GOT3 (cell line): ENCODE measurements around the gene USP22.
"Not testable (repeated sequence)": the region's sequence is repeated elsewhere in the genome, so short reads cannot be mapped to it uniquely, and the experiment has no call there.

Experiments
- DNase-seq: peaks from one replicate; lab custom pipeline; 2025; ENCODE audit warnings: mixed read lengths; lab: John Stamatoyannopoulos, UW

USP22 gene

DNA sequence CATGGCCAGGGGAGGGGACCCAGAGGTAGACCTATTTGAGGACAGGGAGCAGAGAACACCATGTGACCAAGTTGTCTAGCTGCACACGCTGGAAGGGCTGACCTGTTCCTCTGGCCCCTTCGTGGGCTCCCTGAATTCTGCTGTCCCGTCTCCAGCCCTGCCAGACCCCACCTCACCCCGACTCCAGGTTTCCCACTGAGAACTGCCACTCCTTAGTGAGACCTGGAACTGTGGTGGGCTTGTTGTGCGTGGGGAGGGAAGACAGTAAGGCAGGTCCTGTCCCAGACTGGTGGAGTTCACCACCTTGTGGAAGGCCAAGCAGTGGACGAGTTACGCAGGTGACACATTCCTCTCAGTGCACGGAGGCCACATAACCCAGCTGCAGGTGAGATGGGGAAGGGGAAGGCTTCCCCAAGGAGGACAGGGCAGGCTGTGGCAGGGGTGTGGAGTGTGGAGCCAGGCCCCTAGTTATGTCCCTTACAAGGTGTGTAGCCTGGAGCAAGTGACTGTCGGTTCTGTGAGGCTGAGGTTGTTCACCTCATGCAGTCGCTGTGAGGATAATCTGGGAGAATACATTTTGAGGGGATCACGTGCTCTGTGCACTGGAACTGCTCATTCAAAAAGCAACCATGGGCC lies 54.7 kb downstream of the USP22 start:
- DNase-seq, result no peak

GRCh38 chr17:20987511-20987910 lies 55.3 kb downstream of the USP22 start:
- no peak for DNase-seq

DNA sequence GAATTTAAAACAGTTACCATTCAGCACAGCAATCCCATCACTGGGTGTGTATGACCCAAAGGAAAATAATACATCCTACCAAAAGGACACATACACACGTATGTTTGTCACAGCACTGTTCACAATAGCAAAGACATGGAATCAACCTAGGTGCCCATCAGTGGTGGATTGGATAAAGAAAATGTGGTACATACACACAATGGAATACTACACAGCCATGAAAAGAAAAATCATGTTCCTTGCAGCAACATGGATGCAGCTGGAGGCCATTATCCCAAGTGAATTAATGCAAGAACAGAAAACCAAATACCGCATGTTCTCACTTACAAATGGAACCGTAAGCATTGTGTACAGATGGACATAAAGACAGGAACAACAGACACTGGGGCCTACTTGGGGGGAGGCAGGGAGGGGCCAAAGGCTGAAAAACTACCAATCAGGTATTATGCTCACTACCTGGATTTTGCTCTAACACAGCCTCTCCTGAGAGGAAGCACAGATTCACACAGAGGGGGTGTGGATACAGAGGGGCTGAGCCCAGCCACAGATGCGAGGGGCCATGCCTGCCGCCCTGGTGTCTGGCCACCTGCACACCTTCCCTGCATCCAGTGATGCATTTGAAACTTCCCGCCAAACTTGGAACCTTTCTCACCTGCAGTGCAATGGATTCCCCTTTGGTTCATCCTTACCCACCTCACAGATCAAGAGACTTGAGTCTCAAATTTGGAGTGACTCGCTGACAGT lies 55.9 kb downstream of the USP22 start:
- DNase-seq, result no peak

- no peak for DNase-seq
These were observed 59.5 kb downstream of the USP22 start for GRCh38 chr17:20983359-20983637.

- DNase-seq, result no peak
These were observed 60.0 kb downstream of the USP22 start for GRCh38 chr17:20982589-20983358.

DNA sequence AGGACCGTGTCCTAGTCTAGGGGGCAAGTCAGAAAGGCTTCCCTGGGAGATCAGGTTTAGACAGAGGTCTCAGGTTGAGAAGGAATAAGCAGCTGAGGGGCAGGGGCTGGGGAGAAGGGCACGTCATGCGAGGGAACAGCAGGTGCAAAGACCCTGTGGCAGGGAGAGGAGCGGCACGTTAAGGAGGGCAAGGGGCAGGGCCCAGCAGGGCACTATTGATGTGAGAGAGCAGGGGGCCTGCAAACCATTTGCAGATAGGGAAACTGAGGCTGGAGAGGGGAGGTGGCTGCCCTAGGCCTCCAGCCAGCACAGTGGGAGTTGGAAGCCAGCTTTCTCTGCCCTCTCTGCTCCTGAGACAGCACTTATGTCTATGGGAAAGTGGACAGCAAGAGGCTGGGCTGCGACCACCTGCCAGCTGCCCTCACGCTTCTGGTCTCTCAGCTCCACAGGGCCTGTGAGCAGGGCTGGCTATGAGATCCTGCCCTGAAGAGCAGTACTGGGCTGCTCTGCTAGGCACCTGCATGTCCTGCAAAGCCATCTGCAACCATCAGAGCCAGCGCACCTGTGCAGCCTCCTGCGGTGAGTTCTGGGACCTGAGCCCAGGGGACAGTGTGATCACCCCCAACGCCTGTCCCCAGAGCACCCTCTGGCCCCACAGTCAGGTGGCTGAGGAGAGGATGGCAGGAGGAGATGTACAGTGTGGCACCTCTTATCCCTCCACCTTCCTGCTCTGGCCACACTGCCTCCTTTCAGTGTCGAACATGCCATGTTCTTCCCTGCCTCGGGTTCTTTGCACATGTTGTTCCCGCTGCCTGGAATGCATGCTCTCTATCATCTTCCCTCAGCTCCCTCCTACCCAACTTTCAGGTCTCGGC lies 61.5 kb downstream of the USP22 start:
- no peak for DNase-seq

- no peak for DNase-seq
These were observed 63.1 kb downstream of the USP22 start for GRCh38 chr17:20979792-20980083.

GRCh38 chr17:20979007-20979791 lies 63.6 kb downstream of the USP22 start:
- DNase-seq, result not testable (repeated sequence)

DNA sequence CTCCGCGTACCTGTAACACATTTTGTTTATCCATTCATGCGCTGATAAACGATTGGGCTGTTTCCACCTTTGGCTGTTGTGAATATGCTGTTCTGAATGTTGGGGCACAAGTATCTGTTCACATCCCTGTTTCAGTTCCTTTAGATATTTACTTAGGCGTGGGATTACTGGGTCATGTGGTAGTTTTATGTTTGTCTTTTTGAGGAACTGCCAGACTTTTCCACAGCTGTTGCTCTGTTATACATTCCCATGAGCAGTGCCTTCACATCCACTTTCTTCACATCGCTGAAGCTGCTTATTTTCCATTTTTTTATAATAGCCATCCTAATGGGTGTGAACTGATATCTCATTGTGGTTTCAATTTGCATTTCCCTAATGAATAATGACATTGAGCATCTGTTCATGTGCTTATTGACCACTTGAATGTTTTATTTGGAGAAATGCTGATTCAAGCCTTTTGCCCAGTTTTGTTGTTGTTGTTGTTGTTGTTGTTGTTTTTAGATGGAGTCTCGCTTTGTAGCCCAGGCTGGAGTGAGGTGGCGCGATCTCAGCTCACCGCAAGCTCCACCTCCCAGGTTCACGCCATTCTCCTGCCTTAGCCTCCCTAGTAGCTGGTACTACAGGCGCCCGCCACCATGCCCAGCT lies 65.1 kb downstream of the USP22 start:
- not testable (repeated sequence) for DNase-seq

GRCh38 chr17:20975566-20975965 lies 67.2 kb downstream of the USP22 start:
- no peak for DNase-seq

DNA sequence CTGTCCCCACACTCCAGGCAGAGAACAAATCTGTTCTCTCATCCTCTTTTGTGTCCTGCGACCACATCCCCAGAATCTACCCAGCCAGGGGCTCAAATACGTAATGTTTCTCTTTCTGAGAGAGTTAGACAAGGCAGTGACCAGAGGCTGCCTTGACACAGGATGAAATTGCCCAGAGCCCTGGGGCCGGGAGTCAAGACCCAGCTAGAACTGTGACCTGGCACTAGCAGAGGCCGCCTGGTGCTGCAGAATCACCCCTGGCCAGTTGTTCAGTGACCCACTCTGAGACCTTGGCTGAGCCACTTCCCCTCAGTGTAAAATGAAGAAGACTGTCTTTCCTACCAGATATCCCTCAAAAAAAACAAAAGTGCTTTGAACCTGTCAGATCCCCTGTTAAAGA lies 72.5 kb downstream of the USP22 start:
- no peak for DNase-seq

DNA sequence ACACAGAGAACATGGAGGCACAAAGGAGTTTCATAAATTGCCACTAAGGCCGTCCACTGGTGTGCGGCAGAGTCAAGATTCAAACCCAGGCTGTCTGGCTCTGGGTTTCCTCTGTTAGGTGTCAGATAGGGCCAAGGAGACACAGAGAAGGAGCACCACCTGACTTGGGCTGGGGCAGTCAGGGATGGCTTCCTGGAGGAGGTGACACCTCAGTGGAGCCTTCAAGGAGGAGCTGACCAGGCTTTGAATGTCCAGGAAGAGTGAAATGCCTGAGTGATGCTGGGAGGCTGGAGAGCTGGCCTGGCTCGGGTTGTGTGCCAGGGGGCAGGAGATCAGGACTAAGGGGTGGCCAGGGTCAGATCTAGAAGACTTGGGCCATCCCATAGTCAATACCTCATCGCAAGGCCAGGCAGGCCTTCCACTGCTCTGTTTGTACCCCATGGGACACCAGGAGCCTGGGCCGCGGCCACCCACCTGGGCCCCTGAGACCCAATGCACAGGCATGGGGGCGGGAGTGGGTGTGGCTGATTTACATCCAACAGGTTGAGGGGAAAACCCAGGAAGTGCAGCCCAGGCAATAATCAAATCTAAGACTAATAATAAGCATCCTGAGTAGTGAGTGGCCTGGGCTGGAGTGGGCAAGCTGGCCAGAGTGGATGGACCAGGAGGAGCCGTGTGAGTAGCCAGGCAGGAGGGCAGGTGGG lies 73.7 kb downstream of the USP22 start:
- no peak for DNase-seq

- no peak for DNase-seq
These were observed 75.0 kb downstream of the USP22 start for GRCh38 chr17:20967776-20968175.

DNA sequence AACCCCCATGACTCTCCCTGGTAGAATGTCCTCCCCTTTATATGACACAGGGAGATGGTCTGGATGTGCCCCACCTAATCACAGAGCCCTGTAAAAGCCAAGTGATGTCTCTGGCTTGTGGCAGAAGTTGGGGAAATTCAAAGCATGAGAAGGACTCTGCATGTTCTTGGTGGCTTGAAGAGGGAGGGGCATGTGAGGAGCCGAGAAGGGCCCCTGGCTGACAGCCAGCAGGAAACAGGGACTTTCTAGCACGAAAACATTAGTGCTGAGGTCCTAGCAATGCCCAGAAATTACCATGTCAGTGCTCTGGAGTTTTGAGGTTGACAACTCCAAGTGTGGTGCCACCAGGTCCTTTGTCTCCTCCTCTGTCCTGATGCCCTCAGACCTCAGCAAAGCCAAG lies 75.9 kb downstream of the USP22 start:
- no peak for DNase-seq

- no peak for DNase-seq
These were observed 77.3 kb downstream of the USP22 start for GRCh38 chr17:20965492-20965891.

- no peak for DNase-seq
These were observed 81.2 kb downstream of the USP22 start for GRCh38 chr17:20961586-20961985.

- no peak for DNase-seq
These were observed 81.9 kb downstream of the USP22 start for GRCh38 chr17:20960871-20961270.

GRCh38 chr17:20955427-20956323 lies 87.1 kb downstream of the USP22 start:
- no peak for DNase-seq

DNA sequence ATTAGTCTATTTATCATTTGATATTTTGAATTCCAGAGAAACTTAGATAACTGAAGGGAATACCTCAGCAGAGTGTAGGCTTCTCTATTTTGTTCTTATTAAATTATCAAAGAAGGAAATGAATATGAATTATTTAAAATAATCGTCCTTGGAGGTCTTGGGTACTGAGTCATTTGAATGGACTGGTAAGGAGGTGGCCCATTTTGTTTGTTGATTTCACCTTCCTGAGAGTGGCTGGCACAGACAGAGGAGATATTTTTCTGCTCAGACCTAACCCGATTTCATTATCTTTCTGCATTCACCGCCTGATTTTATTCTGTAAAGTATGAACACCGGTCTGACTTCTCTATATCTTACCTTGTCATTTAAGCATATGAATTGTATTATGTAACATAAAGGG lies 88.0 kb downstream of the USP22 start:
- no peak for DNase-seq

GRCh38 chr17:20952183-20952582 lies 90.6 kb downstream of the USP22 start:
- DNase-seq, result no peak
